Spleen (tissue), 11 donors: ENCODE data around the gene DNAJC25. TPM values are rescaled to one million over a fixed set of nuclear protein-coding genes. Genes with fewer than 3 reads are reported as not detected.

ENCODE experiments used
- DNase-seq: peaks from one replicate; pipeline ENCODE4 v3.0.0-alpha.2; 2020
- H3K27ac ChIP-seq, 8 donors: fragments of 200-600 bp; sonication (generic) in 7 of 8; 1 replicate in 4 of 8; 2 replicates in 4 of 8; pipeline versions ENCODE4 v1.5.0 to v1.8.0; 2016 to 2021; ENCODE audit warnings: inconsistent platforms in 4 of 8, mild to moderate bottlenecking in 4 of 8, moderate library complexity in 1 of 8
- H3K27me3 ChIP-seq, 7 donors: fragments of 200-600 bp; sonication (generic) in 6 of 7; replicated peaks in 1 of 7; 1 replicate in 4 of 7; 2 replicates in 3 of 7; pipeline versions ENCODE4 v1.5.0 to v1.8.0; 2016 to 2021; ENCODE audit warnings: inconsistent platforms in 3 of 7, mild to moderate bottlenecking in 1 of 7
- H3K36me3 ChIP-seq, 6 donors: fragments of 200-600 bp; sonication (generic) in 5 of 6; 1 replicate in 4 of 6; 2 replicates in 2 of 6; pipeline versions ENCODE4 v1.5.0 to v1.8.0; 2016 to 2021; ENCODE audit warnings: inconsistent platforms in 2 of 6
- H3K4me1 ChIP-seq, 6 donors: fragments of 200-600 bp; sonication (generic) in 5 of 6; 1 replicate in 3 of 6; 2 replicates in 3 of 6; pipeline versions ENCODE4 v1.5.0 to v1.8.0; 2016 to 2021; ENCODE audit warnings: inconsistent platforms in 3 of 6
- H3K4me3 ChIP-seq, 8 donors: fragments of 200-600 bp; sonication (generic) in 7 of 8; 1 replicate in 4 of 8; 2 replicates in 4 of 8; pipeline versions ENCODE4 v1.5.0 to v1.8.0; 2016 to 2021; ENCODE audit warnings: inconsistent platforms in 4 of 8, mild to moderate bottlenecking in 4 of 8, moderate library complexity in 2 of 8
- H3K9me3 ChIP-seq, 8 donors: fragments of 200-600 bp; sonication (generic) in 7 of 8; 1 replicate in 4 of 8; 2 replicates in 4 of 8; pipeline versions ENCODE4 v1.5.0 to v1.8.0; 2016 to 2021; ENCODE audit warnings: inconsistent platforms in 4 of 8
- POLR2A ChIP-seq, 3 donors: fragments of 450-650 bp; IDR thresholded peaks; one replicate each; pipeline ENCODE4 v1.5.1; 2017; ENCODE audit warnings: antibody characterized with exemption in 3 of 3, mild to moderate bottlenecking in 1 of 3
- POLR2AphosphoS5 ChIP-seq, 3 donors: sonication (generic); formaldehyde crosslinking; IDR thresholded peaks; one replicate each; pipeline ENCODE4 v1.5.1; 2017; ENCODE audit warnings: antibody characterized with exemption in 3 of 3
- WGBS, 5 donors: extraction: QIAGEN DNeasy Blood & Tissue Kit in 3 of 5; methylation state at CpG; one replicate each; pipeline versions ENCODE4 v1.1.5 to v1.1.7; 2013 to 2018; 5-methylcytosine and 5-hydroxymethylcytosine counted together
- intact Hi-C: fragments of 100-400 bp; cut with DNase I; formaldehyde crosslinking; loops from one replicate; pipeline ENCODE4 v1.15.0; 2023; ENCODE audit warnings: low total_unique reads
- polyA plus RNA-seq, 3 donors: library from polyadenylated mRNA; stranded (reverse); fragments of 200-250 nt; gene quantifications; one replicate each; pipeline ENCODE4 v1.2.1, GENCODE V29; 2013
- total RNA-seq, 7 donors: library from RNA; depleted of rRNA in 3 of 7; stranded (reverse); fragments of >200 nt in 3 of 7; fragmentation: NEBNext Ultra II Directional in 4 of 7; extraction: Animal tissue kit (Norgen Biotek cat#: 25700) in 4 of 7; gene quantifications; one replicate each; pipeline versions ENCODE4 v1.1.0 to v1.2.1, GENCODE V29; 2016 to 2021
- TF ChIP-seq, protein P1 (sequence below), 11 experiments: fragments of 200-600 bp in 7 of 11; fragments of 450-650 bp in 4 of 11; sonication (generic) in 4 of 11; IDR thresholded peaks in 8 of 11; conservative IDR thresholded peaks in 3 of 11; 1 replicate in 7 of 11; 2 replicates in 4 of 11; pipeline versions ENCODE4 v1.4.0 to v1.8.0; 2016 to 2021; ENCODE audit warnings: antibody characterized with exemption in 11 of 11, inconsistent platforms in 4 of 11, mild to moderate bottlenecking in 1 of 11
- donor health status: healthy with polysubstance abuse.
- donor health status: DM: no; HTN: no; CAD: no; lungs with moderate emphysema.
- donor health status: DM: no; HTN: no; CAD: no.
- donor health status: Bipolar disorder and iron deficiency.
- donor health status: healthy.
- donor health status: DM: no; HTN: no; CAD: no.
- donor health status: DM: yes; HTN: yes; CAD: no.

DNAJC25 gene
- total and polyA plus RNA-seq, 10 donors, result 3.1 to 6.0 (median 3.9) TPM

GRCh38 chr9:111601237-111602018 lies 29.7 kb upstream of the DNAJC25 start:
- TF ChIP-seq, protein P1, sequence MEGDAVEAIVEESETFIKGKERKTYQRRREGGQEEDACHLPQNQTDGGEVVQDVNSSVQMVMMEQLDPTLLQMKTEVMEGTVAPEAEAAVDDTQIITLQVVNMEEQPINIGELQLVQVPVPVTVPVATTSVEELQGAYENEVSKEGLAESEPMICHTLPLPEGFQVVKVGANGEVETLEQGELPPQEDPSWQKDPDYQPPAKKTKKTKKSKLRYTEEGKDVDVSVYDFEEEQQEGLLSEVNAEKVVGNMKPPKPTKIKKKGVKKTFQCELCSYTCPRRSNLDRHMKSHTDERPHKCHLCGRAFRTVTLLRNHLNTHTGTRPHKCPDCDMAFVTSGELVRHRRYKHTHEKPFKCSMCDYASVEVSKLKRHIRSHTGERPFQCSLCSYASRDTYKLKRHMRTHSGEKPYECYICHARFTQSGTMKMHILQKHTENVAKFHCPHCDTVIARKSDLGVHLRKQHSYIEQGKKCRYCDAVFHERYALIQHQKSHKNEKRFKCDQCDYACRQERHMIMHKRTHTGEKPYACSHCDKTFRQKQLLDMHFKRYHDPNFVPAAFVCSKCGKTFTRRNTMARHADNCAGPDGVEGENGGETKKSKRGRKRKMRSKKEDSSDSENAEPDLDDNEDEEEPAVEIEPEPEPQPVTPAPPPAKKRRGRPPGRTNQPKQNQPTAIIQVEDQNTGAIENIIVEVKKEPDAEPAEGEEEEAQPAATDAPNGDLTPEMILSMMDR (IDR thresholded peaks at IDR 0.05 in 8 of 11, conservative IDR thresholded peaks at IDR 0.05 in 3 of 11), result no peak
- no peak for TF ChIP-seq POLR2A (IDR thresholded peaks at IDR 0.05)
- TF ChIP-seq POLR2AphosphoS5 (IDR thresholded peaks at IDR 0.05), result no peak
- Histone ChIP-seq H3K4me3 (no peak overlapping the region), H3K4me1 (peaks cover 0 to 30% (median 27%) of the 10 kb centered on the region in 6 donors), H3K9me3 (no peaks in the 10 kb centered on the region), H3K27me3 (peaks cover 0 to 40% (median 11%) of the 10 kb centered on the region in 7 donors), H3K27ac (no peak overlapping the region), H3K36me3 (no peaks in the 10 kb centered on the region)
- DNase-seq, result no peak
- 71 to 84% (median 79%) methylated on average over 10 of the region's 10 CpGs for WGBS, 5 donors
- intact Hi-C loops, result no loop called here

DNA sequence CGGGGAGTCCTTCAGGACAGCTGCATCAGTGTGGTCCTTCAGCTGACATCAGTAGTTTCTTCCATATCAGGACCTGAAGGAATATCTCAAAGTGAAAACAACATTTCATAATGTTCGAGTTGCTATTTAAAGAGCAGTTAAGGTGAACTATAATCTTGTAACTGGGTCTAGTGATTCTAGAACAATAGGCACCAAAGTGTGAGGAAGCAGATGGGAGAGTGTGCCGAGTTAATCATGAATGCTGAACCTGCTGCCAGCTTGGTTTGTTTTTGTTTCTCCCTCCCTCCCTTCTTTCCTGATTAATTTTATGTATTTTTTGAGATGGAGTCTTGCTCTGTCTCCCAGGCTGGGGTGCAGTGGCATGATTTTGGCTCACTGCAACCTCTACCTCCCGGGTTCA lies 28.1 kb upstream of the DNAJC25 start:
- H3K9me3 ChIP-seq, result no peaks in the 10 kb centered on the region
- DNase-seq, result no peak
- H3K27me3 ChIP-seq, result peaks cover 0 to 41% (median 11%) of the 10 kb centered on the region in 7 donors
- 75 to 90% (median 83%) methylated on average over 4 of the region's 4 CpGs for WGBS, 5 donors
- H3K4me1 ChIP-seq, result peaks cover 0 to 22% (median 20%) of the 10 kb centered on the region in 6 donors
- H3K36me3 ChIP-seq, result no peaks in the 10 kb centered on the region
- no peak overlapping the region for H3K4me3 ChIP-seq
- TF ChIP-seq, protein P1 (IDR thresholded peaks at IDR 0.05 in 8 of 11, conservative IDR thresholded peaks at IDR 0.05 in 3 of 11), result no peak
- no peak for TF ChIP-seq POLR2AphosphoS5 (IDR thresholded peaks at IDR 0.05)
- intact Hi-C loops, result no loop called here
- H3K27ac ChIP-seq, result no peak overlapping the region

- H3K27ac ChIP-seq, result no peak overlapping the region
- no peak overlapping the region for H3K4me3 ChIP-seq
- WGBS, 5 donors, result 90 to 92% (median 90%) methylated on average over 16 of the region's 16 CpGs
- no peaks in the 10 kb centered on the region for H3K9me3 ChIP-seq
- no peaks in the 10 kb centered on the region for H3K36me3 ChIP-seq
- H3K27me3 ChIP-seq, result peaks cover 0 to 41% (median 9%) of the 10 kb centered on the region in 7 donors
- no peak for TF ChIP-seq POLR2AphosphoS5 (IDR thresholded peaks at IDR 0.05)
- TF ChIP-seq POLR2A (IDR thresholded peaks at IDR 0.05), result no peak
- TF ChIP-seq, protein P1 (IDR thresholded peaks at IDR 0.05 in 8 of 11, conservative IDR thresholded peaks at IDR 0.05 in 3 of 11), result no peak
- intact Hi-C loops, result no loop called here
- peaks cover 0 to 11% (median 9%) of the 10 kb centered on the region in 6 donors for H3K4me1 ChIP-seq
- DNase-seq, result no peak
Measured at GRCh38 chr9:111604054-111604615, 27.0 kb upstream of the DNAJC25 start.

DNA sequence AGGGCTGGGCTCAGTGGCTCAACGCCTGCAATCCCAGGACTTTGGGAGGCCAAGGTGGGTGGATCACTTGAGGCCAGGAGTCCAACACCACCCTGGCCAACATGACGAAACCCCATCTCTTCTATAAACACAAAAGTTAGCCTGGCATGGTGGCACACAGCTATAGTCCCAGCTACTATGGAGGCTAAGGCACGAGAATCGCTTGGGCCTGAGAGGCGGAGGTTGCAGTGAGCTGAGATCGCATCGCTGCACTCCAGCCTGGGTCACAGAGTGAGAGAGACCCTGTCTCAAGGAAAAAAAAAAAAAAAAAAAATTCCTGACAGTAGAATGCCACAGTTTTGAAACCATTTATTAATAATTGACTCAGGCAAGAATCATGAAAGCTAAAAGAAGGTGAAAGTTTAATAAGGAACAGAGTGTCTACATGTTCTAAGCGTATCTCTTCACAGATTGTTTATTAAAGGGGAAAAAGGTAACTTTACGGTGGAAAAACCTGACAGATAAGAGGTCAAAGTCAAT lies 26.0 kb upstream of the DNAJC25 start:
- intact Hi-C loops, result no loop called here
- no peak overlapping the region for H3K4me3 ChIP-seq
- H3K27me3 ChIP-seq, result peaks cover 0 to 34% (median 0%) of the 10 kb centered on the region in 7 donors
- DNase-seq, result no peak
- H3K27ac ChIP-seq, result no peak overlapping the region
- no peaks in the 10 kb centered on the region for H3K36me3 ChIP-seq
- peaks cover 0 to 1% (median under 1%) of the 10 kb centered on the region in 6 donors for H3K4me1 ChIP-seq
- TF ChIP-seq POLR2A (IDR thresholded peaks at IDR 0.05), result no peak
- no peak for TF ChIP-seq POLR2AphosphoS5 (IDR thresholded peaks at IDR 0.05)
- TF ChIP-seq, protein P1 (IDR thresholded peaks at IDR 0.05 in 8 of 11, conservative IDR thresholded peaks at IDR 0.05 in 3 of 11), result no peak
- 89 to 96% (median 92%) methylated on average over 9 of the region's 9 CpGs for WGBS, 5 donors
- H3K9me3 ChIP-seq, result no peaks in the 10 kb centered on the region
